GM21737 (cell line): Measurements from ENCODE around the gene MAP2K7.
"Not testable (repeated sequence)": the region's sequence is repeated elsewhere in the genome, so short reads cannot be mapped to it uniquely, and the experiment has no call there.

Experiments used
- ATAC-seq: cut with Tn5 transposase; IDR thresholded peaks from one replicate; pipeline ENCODE4 v1.9.1; 2021; ENCODE audit warnings: mild to moderate bottlenecking, moderate library complexity; ENCODE audit not compliant: unreplicated experiment

The MAP2K7 gene

GRCh38 chr19:7928741-7929701 is 25.3 kb downstream of the MAP2K7 start:
- no peak for ATAC-seq

GRCh38 chr19:7930030-7930429 is 26.4 kb downstream of the MAP2K7 start:
- not testable (repeated sequence) for ATAC-seq

- no peak for ATAC-seq
Observed at GRCh38 chr19:7930765-7931164, 27.1 kb downstream of the MAP2K7 start.

GRCh38 chr19:7931221-7932061 is 27.8 kb downstream of the MAP2K7 start:
- no peak for ATAC-seq

GRCh38 chr19:7932276-7932929 is 28.7 kb downstream of the MAP2K7 start:
- ATAC-seq, result no peak

GRCh38 chr19:7932930-7933300 is 29.2 kb downstream of the MAP2K7 start:
- ATAC-seq, result no peak

- no peak for ATAC-seq
Observed at GRCh38 chr19:7933411-7933810, 29.7 kb downstream of the MAP2K7 start.

- no peak for ATAC-seq
Observed at GRCh38 chr19:7933828-7934725, 30.4 kb downstream of the MAP2K7 start.

- ATAC-seq, result no peak
Observed at GRCh38 chr19:7934766-7935165, 31.1 kb downstream of the MAP2K7 start.

GRCh38 chr19:7940841-7941240 is 37.2 kb downstream of the MAP2K7 start:
- no peak for ATAC-seq

GRCh38 chr19:7941895-7942596 is 38.4 kb downstream of the MAP2K7 start:
- ATAC-seq, result no peak

GRCh38 chr19:7942981-7943443 is 39.3 kb downstream of the MAP2K7 start:
- ATAC-seq, result no peak

- ATAC-seq, result peak; percentile 93
Observed at GRCh38 chr19:7943444-7944176, 39.9 kb downstream of the MAP2K7 start, which contains the start of gene TIMM44. Gene TIMM44 (minus strand): TSS chr19:7943666. CDS start chr19:7943651, 15 bp downstream.

GRCh38 chr19:7944177-7944761 is 40.6 kb downstream of the MAP2K7 start:
- peak; percentile 32 for ATAC-seq

GRCh38 chr19:7947939-7948338 is 44.3 kb downstream of the MAP2K7 start:
- no peak for ATAC-seq

- no peak for ATAC-seq
Observed at GRCh38 chr19:7953060-7953459, 49.4 kb downstream of the MAP2K7 start.

- ATAC-seq, result no peak
Observed at GRCh38 chr19:7953576-7953975, 49.9 kb downstream of the MAP2K7 start.

- ATAC-seq, result no peak
Observed at GRCh38 chr19:7955696-7956095, 52.0 kb downstream of the MAP2K7 start.
